Posterior vena cava (tissue), 2 donors: ENCODE data around the gene PTPRG. TPM values are rescaled to one million over a fixed set of nuclear protein-coding genes. Genes with fewer than 3 reads are reported as not detected.
"Not testable (repeated sequence)": the region's sequence is repeated elsewhere in the genome, so short reads cannot be mapped to it uniquely, and the experiment has no call there.

Experiments
- DNase-seq: peaks from one replicate; pipeline ENCODE4 v3.0.0-alpha.2; 2020; ENCODE audit warnings: low spot score
- intact Hi-C, 2 donors: fragments of 100-400 bp; cut with DNase I; formaldehyde crosslinking; loops; one replicate each; pipeline versions ENCODE4 v1.14.1 to v1.14.2; 2022 to 2023
- total RNA-seq, 2 donors: library from RNA; stranded (reverse); fragmentation: NEBNext Ultra II Directional; extraction: Animal tissue kit (Norgen Biotek cat#: 25700); gene quantifications; one replicate each; pipeline ENCODE4 v1.2.1, GENCODE V29; 2021
- donor health status: DM: yes; HTN: yes; CAD: no.
- donor health status: DM: yes; HTN: yes; CAD: no.

Gene PTPRG
- total RNA-seq, 2 donors from 2014 or later, result 80.4 to 98.0 TPM

GRCh38 chr3:61796911-61797310, 235.5 kb downstream of the PTPRG start:
- intact Hi-C loops, result no loop called here
- no peak for DNase-seq

GRCh38 chr3:61802772-61803171, 241.4 kb downstream of the PTPRG start:
- DNase-seq, result no peak
- intact Hi-C loops, result no loop called here

- intact Hi-C loops, result no loop called here
- no peak for DNase-seq
These were observed 242.6 kb downstream of the PTPRG start for GRCh38 chr3:61803983-61804382.

- DNase-seq, result no peak
- intact Hi-C loops, result no loop called here
These were observed 243.4 kb downstream of the PTPRG start for GRCh38 chr3:61804782-61805181.

- DNase-seq, result no peak
- intact Hi-C loops, result no loop called here
These were observed 244.2 kb downstream of the PTPRG start for GRCh38 chr3:61805510-61806080.

GRCh38 chr3:61806810-61807209, 245.4 kb downstream of the PTPRG start:
- intact Hi-C loops, result no loop called here
- no peak for DNase-seq

GRCh38 chr3:61807865-61808276, 246.5 kb downstream of the PTPRG start:
- intact Hi-C loops, result no loop called here
- no peak for DNase-seq

GRCh38 chr3:61808526-61808925, 247.2 kb downstream of the PTPRG start:
- intact Hi-C loops, result no loop called here
- DNase-seq, result peak; percentile 84

- intact Hi-C loops, result no loop called here
These were observed 247.6 kb downstream of the PTPRG start for GRCh38 chr3:61808999-61809398.

GRCh38 chr3:61809879-61810278, 248.5 kb downstream of the PTPRG start:
- intact Hi-C loops, result loop anchor here in 1 of 2 donors (5.0 kb wide), 1 partner anchor 117 kb away; no protein-coding TSS in a partner anchor
- no peak for DNase-seq

More at GRCh38 chr3:61808999-61809398, 247.6 kb downstream of the PTPRG start:
- DNase-seq, result no peak

- intact Hi-C loops, result loop anchor here in 1 of 2 donors (5.0 kb wide), 1 partner anchor 116 kb away; no protein-coding TSS in a partner anchor
- no peak for DNase-seq
These were observed 249.7 kb downstream of the PTPRG start for GRCh38 chr3:61810953-61811497.

GRCh38 chr3:61811652-61812051, 250.3 kb downstream of the PTPRG start:
- no peak for DNase-seq
- intact Hi-C loops, result loop anchor here in 1 of 2 donors (5.0 kb wide), 1 partner anchor 116 kb away; no protein-coding TSS in a partner anchor

GRCh38 chr3:61812085-61812484, 250.7 kb downstream of the PTPRG start:
- DNase-seq, result no peak
- intact Hi-C loops, result loop anchor here in 1 of 2 donors (5.0 kb wide), 1 partner anchor 115 kb away; no protein-coding TSS in a partner anchor

- no peak for DNase-seq
- intact Hi-C loops, result loop anchor here in 1 of 2 donors (5.0 kb wide), 1 partner anchor 115 kb away; no protein-coding TSS in a partner anchor
These were observed 251.1 kb downstream of the PTPRG start for GRCh38 chr3:61812517-61812916.

GRCh38 chr3:61813636-61814035, 252.3 kb downstream of the PTPRG start:
- no peak for DNase-seq
- intact Hi-C loops, result loop anchor here in 1 of 2 donors (5.0 kb wide), 1 partner anchor 114 kb away; no protein-coding TSS in a partner anchor

- intact Hi-C loops, result loop anchor here in 1 of 2 donors (5.0 kb wide), 1 partner anchor 113 kb away; no protein-coding TSS in a partner anchor
- DNase-seq, result no peak
These were observed 253.3 kb downstream of the PTPRG start for GRCh38 chr3:61814674-61815073.

- DNase-seq, intact Hi-C loops: not testable (repeated sequence)
These were observed 254.9 kb downstream of the PTPRG start for GRCh38 chr3:61816304-61816703.

GRCh38 chr3:61819861-61820260, 258.5 kb downstream of the PTPRG start:
- no peak for DNase-seq
- intact Hi-C loops, result no loop called here

- no peak for DNase-seq
- intact Hi-C loops, result no loop called here
These were observed 259.1 kb downstream of the PTPRG start for GRCh38 chr3:61820306-61820992.

- no peak for DNase-seq
- intact Hi-C loops, result no loop called here
These were observed 260.5 kb downstream of the PTPRG start for GRCh38 chr3:61821823-61822251.
